ENCODE measurements around the gene GPR153. TPM values are rescaled to one million over a fixed set of nuclear protein-coding genes. Genes with fewer than 3 reads are reported as not detected.

The GPR153 gene
- total and polyA plus RNA-seq, 2 of the 13 experiments (the other 11 are each of a cell fraction or from before 2014, with no cell fraction given) = 0.22 to 0.31 TPM

DNA sequence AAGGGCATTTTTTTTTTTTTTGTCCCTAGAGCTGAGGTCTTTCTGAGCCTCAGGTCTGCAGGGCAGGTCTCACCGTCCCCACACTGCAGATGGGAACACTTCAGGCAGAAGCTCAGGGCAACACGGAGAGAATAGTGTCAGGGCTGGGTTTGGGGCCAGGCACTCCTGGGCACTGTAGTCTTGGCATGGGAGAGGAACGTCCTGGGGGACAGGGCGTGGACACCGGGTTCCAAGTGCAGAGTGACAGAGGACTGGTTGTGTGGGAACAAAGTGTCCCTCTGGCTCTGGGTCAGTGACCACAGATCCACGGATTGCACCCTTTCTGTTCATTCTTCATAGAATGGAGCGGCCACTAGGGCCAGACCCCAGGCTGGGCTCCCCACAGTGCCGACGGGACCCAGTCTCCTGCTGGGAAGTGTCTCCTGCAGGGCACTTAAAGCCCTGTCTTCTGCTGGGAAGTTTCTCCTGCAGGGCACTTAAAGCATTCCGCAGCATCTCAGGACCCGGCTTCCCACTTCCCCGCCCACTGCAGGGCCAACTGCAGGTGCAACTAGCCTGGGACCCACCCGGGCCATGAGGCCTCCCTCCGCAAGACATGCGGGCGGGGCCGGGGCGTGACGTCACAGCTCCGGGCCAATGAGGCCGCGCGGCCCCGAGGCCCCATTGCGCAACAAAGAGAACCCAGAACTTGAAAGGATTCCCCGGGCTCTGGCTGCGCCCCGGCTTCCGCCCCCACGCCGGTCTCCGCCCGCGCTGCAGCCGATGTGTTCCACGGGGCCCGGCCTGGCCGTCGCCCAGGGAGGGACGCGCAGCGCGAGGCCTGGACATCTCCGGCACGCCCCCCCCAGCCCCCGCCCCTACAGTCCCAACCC is 1.2 kb downstream of the GPR153 start (continued):
- TF ChIP-seq, protein P1, sequence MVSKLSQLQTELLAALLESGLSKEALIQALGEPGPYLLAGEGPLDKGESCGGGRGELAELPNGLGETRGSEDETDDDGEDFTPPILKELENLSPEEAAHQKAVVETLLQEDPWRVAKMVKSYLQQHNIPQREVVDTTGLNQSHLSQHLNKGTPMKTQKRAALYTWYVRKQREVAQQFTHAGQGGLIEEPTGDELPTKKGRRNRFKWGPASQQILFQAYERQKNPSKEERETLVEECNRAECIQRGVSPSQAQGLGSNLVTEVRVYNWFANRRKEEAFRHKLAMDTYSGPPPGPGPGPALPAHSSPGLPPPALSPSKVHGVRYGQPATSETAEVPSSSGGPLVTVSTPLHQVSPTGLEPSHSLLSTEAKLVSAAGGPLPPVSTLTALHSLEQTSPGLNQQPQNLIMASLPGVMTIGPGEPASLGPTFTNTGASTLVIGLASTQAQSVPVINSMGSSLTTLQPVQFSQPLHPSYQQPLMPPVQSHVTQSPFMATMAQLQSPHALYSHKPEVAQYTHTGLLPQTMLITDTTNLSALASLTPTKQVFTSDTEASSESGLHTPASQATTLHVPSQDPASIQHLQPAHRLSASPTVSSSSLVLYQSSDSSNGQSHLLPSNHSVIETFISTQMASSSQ (IDR thresholded peaks at IDR 0.05; ENCODE audit: low read depth) = no peak
- TF ChIP-seq, protein P1 (CRISPR knock-in tag; IDR thresholded peaks at IDR 0.05; ENCODE audit: borderline replicate concordance) = peak; percentile 24; the same call in 1 of the 2 replicates
- 0 out of 2 replicates have a peak, but pooled peaks have one; percentile 15 for TF ChIP-seq ZNF430 (CRISPR knock-in tag; IDR thresholded peaks at IDR 0.05)
- no peak for TF ChIP-seq RFXANK (CRISPR knock-in tag; IDR thresholded peaks at IDR 0.05)
- TF ChIP-seq ZNF10 (CRISPR knock-in tag; IDR thresholded peaks at IDR 0.05; ENCODE audit: borderline replicate concordance, low read depth) = no peak
- no peak for TF ChIP-seq ZFP1 (CRISPR knock-in tag; IDR thresholded peaks at IDR 0.05)
- TF ChIP-seq, protein P2, sequence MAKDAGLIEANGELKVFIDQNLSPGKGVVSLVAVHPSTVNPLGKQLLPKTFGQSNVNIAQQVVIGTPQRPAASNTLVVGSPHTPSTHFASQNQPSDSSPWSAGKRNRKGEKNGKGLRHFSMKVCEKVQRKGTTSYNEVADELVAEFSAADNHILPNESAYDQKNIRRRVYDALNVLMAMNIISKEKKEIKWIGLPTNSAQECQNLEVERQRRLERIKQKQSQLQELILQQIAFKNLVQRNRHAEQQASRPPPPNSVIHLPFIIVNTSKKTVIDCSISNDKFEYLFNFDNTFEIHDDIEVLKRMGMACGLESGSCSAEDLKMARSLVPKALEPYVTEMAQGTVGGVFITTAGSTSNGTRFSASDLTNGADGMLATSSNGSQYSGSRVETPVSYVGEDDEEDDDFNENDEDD (CRISPR knock-in tag; IDR thresholded peaks at IDR 0.05; ENCODE audit: borderline replicate concordance) = peak; percentile 33; the same call in 1 of the 2 replicates
- no peak for TF ChIP-seq ZBTB7A (CRISPR knock-in tag; IDR thresholded peaks at IDR 0.05)
- TF ChIP-seq ZNF235 (CRISPR knock-in tag; IDR thresholded peaks at IDR 0.05; ENCODE audit: borderline replicate concordance) = no peak
- peak; percentile 28 for TF ChIP-seq TEAD3 (CRISPR knock-in tag; optimal IDR thresholded peaks at IDR 0.05; ENCODE audit: borderline replicate concordance)
- peak; percentile 42; the same call in 1 of the 2 replicates for TF ChIP-seq ZGPAT (CRISPR knock-in tag; IDR thresholded peaks at IDR 0.05)
- no peak for TF ChIP-seq ZBTB46 (CRISPR knock-in tag; IDR thresholded peaks at IDR 0.05; ENCODE audit: borderline replicate concordance)
- TF ChIP-seq RBAK (CRISPR knock-in tag; IDR thresholded peaks at IDR 0.05) = no peak
- TF ChIP-seq CREM (IDR thresholded peaks at IDR 0.05) = peak; percentile 62
- no peak; the same call in 1 of the 2 replicates for TF ChIP-seq CREM (CRISPR knock-in tag; IDR thresholded peaks at IDR 0.05)
- no peak for TF ChIP-seq ZUFSP (CRISPR knock-in tag; IDR thresholded peaks at IDR 0.05; ENCODE audit: borderline replicate concordance)
- peak; percentile 82 for TF ChIP-seq NFYB (CRISPR knock-in tag; IDR thresholded peaks at IDR 0.05)
- TF ChIP-seq KLF6 (CRISPR knock-in tag; IDR thresholded peaks at IDR 0.05) = no peak
- TF ChIP-seq IRX3 (CRISPR knock-in tag; IDR thresholded peaks at IDR 0.05; ENCODE audit: borderline replicate concordance, low read depth) = no peak

Data from HepG2 (cell line).